SK-MEL-5 (cell line): ENCODE results near the gene MDM4. TPM values are rescaled to one million over a fixed set of nuclear protein-coding genes. Genes with fewer than 3 reads are reported as not detected.

Source experiments
- small RNA-seq, 2 experiments: library from RNA; depleted of rRNA; stranded (forward); fragments of <200 nt; gene quantifications; one replicate each; pipeline ENCODE3, GENCODE V24; 2014
- total RNA-seq: library from RNA; depleted of rRNA; stranded (reverse); fragments of >200 nt; shearing (Covaris generic); gene quantifications from 2 replicates; pipeline ENCODE4 v1.2.3, GENCODE V29; 2014; rRNA removed

Gene MDM4
- total RNA-seq, 1 experiment from 2014 or later: 15.8 TPM

Small RNA genes within 50 kb of the gene (small RNA-seq; reads per million reads assigned to genes)
- gene RNA5SP74: 70.8 to 281 reads per million in 2 experiments

Other genes starting within 250 kb of the MDM4 start
- 0.08 TPM in 1 of 2 replicates, not detected in the other for gene PLEKHA6, start 156.5 kb upstream of the MDM4 start, total RNA-seq
- 24.8 and 25.1 TPM in 2 replicates for gene PPP1R15B, start 104.6 kb upstream of the MDM4 start, total RNA-seq
- 3.2 and 4.9 TPM in 2 replicates for gene PIK3C2B, start 21.6 kb upstream of the MDM4 start, total RNA-seq
- gene LRRN2, start 169.3 kb downstream of the MDM4 start, total RNA-seq: not detected in 2 replicates